GM23338 (cell line): ENCODE measurements around the gene SERPINI1. TPM values are rescaled to one million over a fixed set of nuclear protein-coding genes. Genes with fewer than 3 reads are reported as not detected.

ENCODE experiments used
- ATAC-seq: fragments of 200-7000 bp; cut with Tn5 transposase; 3 replicates; pipeline ENCODE4 v1.9.1; 2020
- DNase-seq: peaks from one replicate; pipeline ENCODE4 v3.0.0-alpha.2; 2015; ENCODE audit warnings: low spot score
- H2AFZ ChIP-seq: fragments of 200-600 bp; sonication (generic); 2 replicates; pipeline ENCODE4 v1.8.0; 2016; ENCODE audit warnings: antibody characterized with exemption, mild to moderate bottlenecking, moderate library complexity
- H3F3A ChIP-seq: fragments of 200-600 bp; sonication (generic); replicated peaks from 2 replicates; pipeline ENCODE4 v1.8.0; 2017; ENCODE audit warnings: antibody characterized with exemption, mixed run types, low read depth
- H3K27ac ChIP-seq: fragments of 200-600 bp; sonication (generic); 2 replicates; pipeline ENCODE4 v1.6.1; 2016; ENCODE audit warnings: low read depth
- H3K27me3 ChIP-seq: fragments of 200-600 bp; sonication (generic); 2 replicates; pipeline ENCODE4 v1.8.0; 2016; ENCODE audit warnings: mild to moderate bottlenecking, mixed run types, moderate library complexity; ENCODE audit not compliant: insufficient read depth
- H3K36me3 ChIP-seq: fragments of 200-600 bp; sonication (generic); 2 replicates; pipeline ENCODE4 v1.8.0; 2016; ENCODE audit warnings: mild to moderate bottlenecking; ENCODE audit not compliant: insufficient read depth
- H3K4me1 ChIP-seq: fragments of 200-600 bp; sonication (generic); 2 replicates; pipeline ENCODE4 v1.8.0; 2016; ENCODE audit warnings: mild to moderate bottlenecking, moderate library complexity; ENCODE audit not compliant: insufficient read depth
- H3K4me2 ChIP-seq: fragments of 200-600 bp; sonication (generic); 2 replicates; pipeline ENCODE4 v1.7.1; 2017; ENCODE audit warnings: mixed run types
- H3K4me3 ChIP-seq: fragments of 200-600 bp; sonication (generic); 2 replicates; pipeline ENCODE4 v1.6.1; 2016; ENCODE audit warnings: mixed run types
- H3K79me2 ChIP-seq: fragments of 200-600 bp; sonication (generic); replicated peaks from 2 replicates; pipeline ENCODE4 v1.8.0; 2017; ENCODE audit warnings: mild to moderate bottlenecking; ENCODE audit not compliant: insufficient read depth
- H3K9me2 ChIP-seq: fragments of 200-600 bp; sonication (generic); 2 replicates; pipeline ENCODE4 v1.8.0; 2017; ENCODE audit not compliant: insufficient read depth
- H4K20me1 ChIP-seq: fragments of 200-600 bp; sonication (generic); replicated peaks from 2 replicates; pipeline ENCODE4 v1.8.0; 2017; ENCODE audit warnings: mild to moderate bottlenecking; ENCODE audit not compliant: insufficient read depth
- H3K27ac Mint-ChIP-seq: 2 replicates; pipeline ENCODE4 v1.8.0; 2020; ENCODE audit warnings: inconsistent platforms, mild to moderate bottlenecking, moderate library complexity, mixed read lengths
- H3K27me3 Mint-ChIP-seq: 3 replicates; pipeline ENCODE4 v1.8.0; 2022; ENCODE audit warnings: low read depth, mild to moderate bottlenecking, moderate library complexity, mixed read lengths, inconsistent platforms; ENCODE audit not compliant: insufficient read depth, poor library complexity
- H3K36me3 Mint-ChIP-seq: 3 replicates; pipeline ENCODE4 v1.8.0; 2021; ENCODE audit warnings: low read depth, mild to moderate bottlenecking, inconsistent platforms, moderate library complexity, mixed read lengths
- H3K4me1 Mint-ChIP-seq: 3 replicates; pipeline ENCODE4 v1.8.0; 2020; ENCODE audit warnings: mild to moderate bottlenecking, inconsistent platforms, mixed read lengths
- H3K4me3 Mint-ChIP-seq: 3 replicates; pipeline ENCODE4 v1.8.0; 2021; ENCODE audit warnings: moderate library complexity, mild to moderate bottlenecking, inconsistent platforms, mixed read lengths
- H3K9me3 Mint-ChIP-seq: 3 replicates; pipeline ENCODE4 v1.8.0; 2020; ENCODE audit warnings: moderate library complexity, mild to moderate bottlenecking, inconsistent platforms, mixed read lengths
- CREB1 ChIP-seq: fragments of 250-450 bp; sonication (Bioruptor Pico); IDR thresholded peaks from 2 replicates; pipeline ENCODE4 v1.5.0; 2020; ENCODE audit warnings: low read depth, mild to moderate bottlenecking, moderate library complexity
- CTCF ChIP-seq, 2 experiments: fragments of 200-600 bp in 1 of 2; sonication (generic) in 1 of 2; conservative IDR thresholded peaks; 2 replicates each; pipeline versions ENCODE4 v1.5.1 to v1.6.1; 2016 to 2017; ENCODE audit warnings: antibody characterized with exemption in 2 of 2, low read depth in 2 of 2, mild to moderate bottlenecking in 2 of 2, moderate library complexity in 1 of 2
- ETS1 ChIP-seq: IDR thresholded peaks from 2 replicates; pipeline ENCODE4 v1.6.1; 2016; ENCODE audit warnings: antibody characterized with exemption
- EZH2 ChIP-seq: fragments of 200-600 bp; sonication (generic); IDR thresholded peaks from one replicate; pipeline ENCODE4 v1.8.0; 2017; ENCODE audit warnings: antibody characterized with exemption, mild to moderate bottlenecking, low read depth; ENCODE audit not compliant: unreplicated experiment
- EZH2phosphoT487 ChIP-seq: fragments of 200-600 bp; sonication (generic); IDR thresholded peaks from one replicate; pipeline ENCODE4 v1.8.1; 2018; ENCODE audit warnings: antibody characterized with exemption; ENCODE audit not compliant: unreplicated experiment
- JUNB ChIP-seq: IDR thresholded peaks from one replicate; pipeline ENCODE4 v1.6.1; 2016; ENCODE audit warnings: antibody characterized with exemption; ENCODE audit not compliant: unreplicated experiment
- NANOG ChIP-seq: IDR thresholded peaks from 2 replicates; pipeline ENCODE4 v1.6.1; 2016; ENCODE audit warnings: antibody characterized with exemption, borderline replicate concordance
- POLR2AphosphoS5 ChIP-seq: IDR thresholded peaks from 2 replicates; pipeline ENCODE4 v1.6.1; 2016; ENCODE audit warnings: antibody characterized with exemption, low read depth
- REST ChIP-seq: IDR thresholded peaks from one replicate; pipeline ENCODE4 v1.6.1; 2018; ENCODE audit warnings: antibody characterized with exemption; ENCODE audit not compliant: unreplicated experiment
- STAT1 ChIP-seq: IDR thresholded peaks from one replicate; pipeline ENCODE4 v1.6.1; 2016; ENCODE audit warnings: antibody characterized with exemption; ENCODE audit not compliant: unreplicated experiment
- ZNF114 ChIP-seq: fragments of 250-450 bp; sonication (Bioruptor Pico); IDR thresholded peaks from 2 replicates; pipeline ENCODE4 v1.5.0; 2020; ENCODE audit warnings: mild to moderate bottlenecking, moderate library complexity
- ZNF331 ChIP-seq: fragments of 250-450 bp; sonication (Bioruptor Pico); IDR thresholded peaks from 2 replicates; pipeline ENCODE4 v1.5.0; 2020; ENCODE audit warnings: low read depth, mild to moderate bottlenecking, moderate library complexity
- ZNF462 ChIP-seq: fragments of 250-450 bp; sonication (Bioruptor Pico); IDR thresholded peaks from 2 replicates; pipeline ENCODE4 v1.5.0; 2020; ENCODE audit warnings: mild to moderate bottlenecking, moderate library complexity
- polyA plus RNA-seq: library from polyadenylated mRNA; unstranded; fragments of >200 nt; fragmentation: Nextera tagmentation; extraction: Ambion mirVana; gene quantifications from 2 replicates; pipeline ENCODE4 v1.2.1, GENCODE V29; 2016
- total RNA-seq: library from RNA; depleted of rRNA; stranded (reverse); fragments of >200 nt; shearing (Covaris generic); gene quantifications from 2 replicates; pipeline ENCODE4 v1.2.3, GENCODE V29; 2014

SERPINI1 gene
- total and polyA plus RNA-seq, 2 experiments from 2014 or later: 9.2 to 26.6 TPM

GRCh38 chr3:167750272-167750971, 14.9 kb downstream of the SERPINI1 start:
- H3K4me1 ChIP-seq: no peaks in the 10 kb centered on the region
- no peak overlapping the region for H3K4me3 ChIP-seq
- Mint-ChIP-seq H3K27me3 (peaks cover 2% of the 10 kb centered on the region), H3K4me3 (no peak overlapping the region), H3K27ac (no peak overlapping the region), H3K36me3 (no peaks in the 10 kb centered on the region), H3K4me1 (peaks cover 5% of the 10 kb centered on the region; the same call in 2 of the 3 replicates), H3K9me3 (no peaks in the 10 kb centered on the region)
- H3K27me3 ChIP-seq: no peaks in the 10 kb centered on the region
- no peaks in the 10 kb centered on the region for H3K9me2 ChIP-seq
- no peaks in the 10 kb centered on the region for H3K79me2 ChIP-seq
- H4K20me1 ChIP-seq: no peaks in the 10 kb centered on the region
- DNase-seq (no peak), ATAC-seq (no peak)
- no peak overlapping the region for H3K4me2 ChIP-seq
- TF ChIP-seq ZNF331 (CRISPR knock-in tag) (no peak), ZNF462 (CRISPR knock-in tag) (no peak), EZH2phosphoT487 (no peak), JUNB (no peak), NANOG (no peak), CREB1 (CRISPR knock-in tag) (no peak), ZNF114 (no peak), CTCF (conservative IDR thresholded peaks at IDR 0.05; ENCODE audit: low read depth in 2 of 2) (no peak), EZH2 (no peak), STAT1 (no peak), REST (no peak), POLR2AphosphoS5 (no peak), ETS1 (no peak)
- no peak overlapping the region for H3K27ac ChIP-seq
- no peak overlapping the region for H2AFZ ChIP-seq
- no peaks in the 10 kb centered on the region for H3F3A ChIP-seq
- no peaks in the 10 kb centered on the region for H3K36me3 ChIP-seq
